MM.1S (cell line): ENCODE results near the gene OAS1.

Experiments
- DNase-seq: peaks from one replicate; pipeline ENCODE4 v3.0.0-alpha.2; 2015
- H2AFZ ChIP-seq: fragments of 300-600 bp; sonication (generic); 2 replicates; pipeline ENCODE4 v1.6.0; 2016; ENCODE audit warnings: antibody characterized with exemption, low read length
- H3F3A ChIP-seq: fragments of 300-600 bp; sonication (generic); 2 replicates; pipeline ENCODE4 v1.6.1; 2016; ENCODE audit warnings: mild to moderate bottlenecking, antibody characterized with exemption, low read length, moderate library complexity, mixed read lengths; ENCODE audit not compliant: insufficient read depth
- H3K27ac ChIP-seq: fragments of 300-600 bp; sonication (generic); 2 replicates; pipeline ENCODE4 v1.5.1; 2016; ENCODE audit warnings: mild to moderate bottlenecking, low read length
- H3K27me3 ChIP-seq: fragments of 300-600 bp; sonication (generic); replicated peaks from 2 replicates; pipeline ENCODE4 v1.6.0; 2016; ENCODE audit warnings: low read length; ENCODE audit not compliant: insufficient read depth
- H3K36me3 ChIP-seq: fragments of 300-600 bp; sonication (generic); replicated peaks from 2 replicates; pipeline ENCODE4 v1.6.1; 2016; ENCODE audit warnings: mild to moderate bottlenecking, low read length, mixed read lengths; ENCODE audit not compliant: insufficient read depth
- H3K4me1 ChIP-seq: fragments of 300-600 bp; sonication (generic); 2 replicates; pipeline ENCODE4 v1.6.1; 2016; ENCODE audit warnings: low read length, mixed read lengths
- H3K4me2 ChIP-seq: fragments of 300-600 bp; sonication (generic); 2 replicates; pipeline ENCODE4 v1.6.0; 2016; ENCODE audit warnings: low read depth, low read length
- H3K4me3 ChIP-seq: fragments of 300-600 bp; sonication (generic); 2 replicates; pipeline ENCODE4 v1.5.1; 2016; ENCODE audit warnings: low read length, mixed read lengths
- H3K79me2 ChIP-seq: fragments of 300-600 bp; sonication (generic); 2 replicates; pipeline ENCODE4 v1.6.1; 2016; ENCODE audit warnings: mixed run types, low read length, mixed read lengths
- H3K9ac ChIP-seq: fragments of 300-600 bp; sonication (generic); 2 replicates; pipeline ENCODE4 v1.6.1; 2016; ENCODE audit warnings: low read length, mixed read lengths
- H3K9me2 ChIP-seq: fragments of 300-600 bp; sonication (generic); replicated peaks from 2 replicates; pipeline ENCODE4 v1.6.1; 2016; ENCODE audit warnings: mild to moderate bottlenecking, low read length, mixed read lengths; ENCODE audit not compliant: insufficient read depth
- H3K9me3 ChIP-seq: fragments of 300-600 bp; sonication (generic); replicated peaks from 2 replicates; pipeline ENCODE4 v1.6.1; 2016; ENCODE audit warnings: mild to moderate bottlenecking, low read length, mixed read lengths; ENCODE audit not compliant: insufficient read depth
- H4K20me1 ChIP-seq: fragments of 300-600 bp; sonication (generic); 2 replicates; pipeline ENCODE4 v1.6.1; 2016; ENCODE audit warnings: mild to moderate bottlenecking, low read length, moderate library complexity, mixed read lengths; ENCODE audit not compliant: insufficient read depth
- CTCF ChIP-seq: fragments of 300-600 bp; sonication (generic); IDR thresholded peaks from 2 replicates; pipeline ENCODE4 v1.5.1; 2016; ENCODE audit warnings: antibody characterized with exemption, low read length, mixed read lengths
- EZH2 ChIP-seq: fragments of 300-600 bp; sonication (generic); optimal IDR thresholded peaks from 2 replicates; pipeline ENCODE3; 2017; ENCODE audit warnings: low read depth, mild to moderate bottlenecking, antibody characterized with exemption, low read length, mixed read lengths
- EZH2phosphoT487 ChIP-seq: fragments of 300-600 bp; sonication (generic); IDR thresholded peaks from 2 replicates; pipeline ENCODE4 v1.6.1; 2018; ENCODE audit warnings: antibody characterized with exemption, low read length

OAS1 gene

GRCh38 chr12:112944024-112944690, 37.4 kb downstream of the OAS1 start:
- DNase-seq = no peak
- Histone ChIP-seq H3K36me3 (no peaks in the 10 kb centered on the region), H3K4me2 (no peak overlapping the region), H3K9me2 (no peaks in the 10 kb centered on the region), H3K27ac (no peak overlapping the region), H4K20me1 (no peaks in the 10 kb centered on the region), H3K27me3 (no peaks in the 10 kb centered on the region), H3K79me2 (no peaks in the 10 kb centered on the region), H3K9me3 (no peaks in the 10 kb centered on the region), H3K4me1 (0 out of 2 replicates have a peak, but pooled peaks cover 4% of the 10 kb centered on the region), H3K9ac (no peak overlapping the region), H3F3A (peaks cover 3% of the 10 kb centered on the region; the same call in 1 of the 2 replicates), H2AFZ (no peak overlapping the region), H3K4me3 (no peak overlapping the region)
- TF ChIP-seq CTCF (no peak), EZH2 (no peak), EZH2phosphoT487 (no peak)

DNA sequence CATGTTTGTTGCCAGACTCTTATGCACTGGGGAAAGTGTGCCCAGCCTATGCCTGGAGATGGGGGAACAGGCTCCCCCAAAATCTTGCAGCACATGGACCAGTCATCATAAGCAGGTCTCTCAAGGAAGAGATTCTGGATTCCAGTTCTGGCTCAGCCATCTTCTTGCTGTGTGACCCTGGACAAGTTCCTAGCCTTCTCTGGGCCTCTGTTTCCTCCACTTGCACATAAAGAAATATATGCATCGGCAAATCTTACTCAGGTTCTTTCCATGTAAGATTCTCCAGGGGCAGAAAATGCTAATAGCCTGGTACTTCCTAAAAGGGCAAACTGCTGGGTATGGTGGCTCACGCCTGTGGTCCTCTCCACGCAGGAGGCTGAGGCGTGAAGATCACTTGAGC, 38.8 kb downstream of the OAS1 start:
- no peaks in the 10 kb centered on the region for H3K27me3 ChIP-seq
- H3K79me2 ChIP-seq = no peaks in the 10 kb centered on the region
- no peaks in the 10 kb centered on the region for H4K20me1 ChIP-seq
- no peak overlapping the region for H3K4me3 ChIP-seq
- no peak overlapping the region for H2AFZ ChIP-seq
- TF ChIP-seq CTCF = no peak
- TF ChIP-seq EZH2 = no peak
- no peak for TF ChIP-seq EZH2phosphoT487
- H3K27ac ChIP-seq = no peak overlapping the region
- H3K36me3 ChIP-seq = no peaks in the 10 kb centered on the region
- no peaks in the 10 kb centered on the region for H3K4me1 ChIP-seq
- no peak for DNase-seq
- H3F3A ChIP-seq = no peaks in the 10 kb centered on the region
- H3K4me2 ChIP-seq = no peak overlapping the region
- no peaks in the 10 kb centered on the region for H3K9me3 ChIP-seq
- H3K9me2 ChIP-seq = no peaks in the 10 kb centered on the region
- H3K9ac ChIP-seq = no peak overlapping the region

GRCh38 chr12:112946236-112947000, 39.7 kb downstream of the OAS1 start:
- Histone ChIP-seq H3K79me2 (no peaks in the 10 kb centered on the region), H3K27ac (no peak overlapping the region), H3K9me3 (no peaks in the 10 kb centered on the region), H3K4me2 (no peak overlapping the region), H3K36me3 (no peaks in the 10 kb centered on the region), H3K4me1 (no peaks in the 10 kb centered on the region), H3K9ac (no peak overlapping the region), H3K4me3 (no peak overlapping the region), H3F3A (no peaks in the 10 kb centered on the region), H3K27me3 (no peaks in the 10 kb centered on the region), H4K20me1 (no peaks in the 10 kb centered on the region), H2AFZ (no peak overlapping the region), H3K9me2 (no peaks in the 10 kb centered on the region)
- TF ChIP-seq EZH2 (no peak), EZH2phosphoT487 (no peak), CTCF (no peak)
- no peak for DNase-seq
